Measurements from ENCODE around the gene FAM186B. TPM values are rescaled to one million over a fixed set of nuclear protein-coding genes. Genes with fewer than 3 reads are reported as not detected.

Gene FAM186B
- total RNA-seq, 1 donor from 2014 or later: not detected

- DNase-seq: peak; percentile 58
These were observed 67.5 kb downstream of the FAM186B start for GRCh38 chr12:49537752-49538509.

Small RNA genes within 50 kb of the gene (small RNA-seq; reads per million reads assigned to genes)
- gene HIGD1AP9: not detected
- gene POLR2KP1: not detected
- not detected for gene RNU6-834P

Other genes starting within 250 kb of the FAM186B start
- 58.2 TPM for gene SPATS2, start 238.2 kb downstream of the FAM186B start, total RNA-seq
- gene KCNH3, start 66.6 kb downstream of the FAM186B start, total RNA-seq: 7.5 TPM
- 29.9 TPM for gene MCRS1, start 37.5 kb downstream of the FAM186B start, total RNA-seq
- gene PRPF40B, start 17.9 kb upstream of the FAM186B start, total RNA-seq: 15.0 TPM
- gene FMNL3, start 101.8 kb upstream of the FAM186B start, total RNA-seq: 12.0 TPM
- gene TMBIM6, start 135.9 kb upstream of the FAM186B start, total RNA-seq: 256 TPM
- 10.3 TPM for gene NCKAP5L, start 222.8 kb upstream of the FAM186B start, total RNA-seq
- gene BCDIN3D, start 237.5 kb upstream of the FAM186B start, total RNA-seq: 7.2 TPM